Nephron (organoid): Measurements from ENCODE around the gene STRBP.

Experiments used
- H3K27ac Mint-ChIP-seq, 3 experiments: 2 replicates each; pipeline ENCODE4 v1.8.0; 2020; ENCODE audit warnings: mixed read lengths in 3 of 3, mild to moderate bottlenecking in 2 of 3, moderate library complexity in 1 of 3
- H3K27me3 Mint-ChIP-seq: 2 replicates; pipeline ENCODE4 v1.8.0; 2021; ENCODE audit warnings: low read depth, mild to moderate bottlenecking, moderate library complexity, mixed read lengths
- H3K36me3 Mint-ChIP-seq: 2 replicates; pipeline ENCODE4 v1.8.0; 2020; ENCODE audit warnings: low read depth, mixed read lengths
- H3K4me1 Mint-ChIP-seq: 2 replicates; pipeline ENCODE4 v1.8.0; 2020; ENCODE audit warnings: mixed read lengths
- H3K4me3 Mint-ChIP-seq, 3 experiments: 2 replicates each; pipeline ENCODE4 v1.8.0; 2020; ENCODE audit warnings: mild to moderate bottlenecking in 3 of 3, mixed read lengths in 3 of 3, moderate library complexity in 2 of 3
- H3K9me3 Mint-ChIP-seq: 2 replicates; pipeline ENCODE4 v1.8.0; 2020; ENCODE audit warnings: mixed read lengths
- CTCF ChIP-seq, 3 experiments: fragments of 200-600 bp; sonication (generic); IDR thresholded peaks; one replicate each; pipeline ENCODE4 v1.5.0; 2021; ENCODE audit warnings: antibody characterized with exemption in 3 of 3; ENCODE audit not compliant: unreplicated experiment in 3 of 3

The STRBP gene

GRCh38 chr9:123232332-123232731 is 36.1 kb downstream of the STRBP start:
- Mint-ChIP-seq H3K4me1 (peaks cover 5% of the 10 kb centered on the region), H3K36me3 (peaks cover 4% of the 10 kb centered on the region), H3K9me3 (no peaks in the 10 kb centered on the region), H3K27me3 (no peaks in the 10 kb centered on the region), H3K4me3 (no peak overlapping the region), H3K27ac (peak overlapping the region in 1 of 3 experiments; percentile 26)
- TF ChIP-seq CTCF (IDR thresholded peaks at IDR 0.05; ENCODE audit: unreplicated experiment in 3 of 3): no peak

- TF ChIP-seq CTCF (IDR thresholded peaks at IDR 0.05; ENCODE audit: unreplicated experiment in 3 of 3): no peak
- no peak overlapping the region for H3K4me3 Mint-ChIP-seq
- H3K9me3 Mint-ChIP-seq: no peaks in the 10 kb centered on the region
- peaks cover 5% of the 10 kb centered on the region for H3K4me1 Mint-ChIP-seq
- peaks cover 4% of the 10 kb centered on the region for H3K36me3 Mint-ChIP-seq
- peak overlapping the region in 1 of 3 experiments; percentile 11 for H3K27ac Mint-ChIP-seq
- no peaks in the 10 kb centered on the region for H3K27me3 Mint-ChIP-seq
These were observed 37.0 kb downstream of the STRBP start for GRCh38 chr9:123231421-123231820.

- Mint-ChIP-seq H3K9me3 (no peaks in the 10 kb centered on the region), H3K4me3 (no peak overlapping the region), H3K27ac (no peak overlapping the region), H3K36me3 (no peaks in the 10 kb centered on the region), H3K27me3 (no peaks in the 10 kb centered on the region), H3K4me1 (no peaks in the 10 kb centered on the region)
- TF ChIP-seq CTCF (IDR thresholded peaks at IDR 0.05; ENCODE audit: unreplicated experiment in 3 of 3): no peak
These were observed 39.4 kb downstream of the STRBP start for GRCh38 chr9:123228967-123229366.

- Mint-ChIP-seq H3K4me3 (no peak overlapping the region), H3K27me3 (no peaks in the 10 kb centered on the region), H3K9me3 (no peaks in the 10 kb centered on the region), H3K4me1 (no peaks in the 10 kb centered on the region), H3K36me3 (peaks cover 4% of the 10 kb centered on the region), H3K27ac (no peak overlapping the region)
- no peak for TF ChIP-seq CTCF (IDR thresholded peaks at IDR 0.05; ENCODE audit: unreplicated experiment in 3 of 3)
These were observed 42.4 kb downstream of the STRBP start for GRCh38 chr9:123225995-123226394.

- TF ChIP-seq CTCF (IDR thresholded peaks at IDR 0.05; ENCODE audit: unreplicated experiment in 3 of 3): peak in 2 of 3 experiments; percentile 9 to 43
- Mint-ChIP-seq H3K36me3 (peaks cover 4% of the 10 kb centered on the region), H3K9me3 (no peaks in the 10 kb centered on the region), H3K4me3 (no peak overlapping the region), H3K27ac (no peak overlapping the region), H3K4me1 (no peaks in the 10 kb centered on the region), H3K27me3 (no peaks in the 10 kb centered on the region)
These were observed 43.0 kb downstream of the STRBP start for GRCh38 chr9:123225374-123225813.

GRCh38 chr9:123220127-123220526 is 48.3 kb downstream of the STRBP start:
- Mint-ChIP-seq H3K9me3 (no peaks in the 10 kb centered on the region), H3K36me3 (peaks cover 4% of the 10 kb centered on the region), H3K27me3 (no peaks in the 10 kb centered on the region), H3K4me1 (peaks cover 16% of the 10 kb centered on the region), H3K27ac (no peak overlapping the region), H3K4me3 (no peak overlapping the region)
- no peak for TF ChIP-seq CTCF (IDR thresholded peaks at IDR 0.05; ENCODE audit: unreplicated experiment in 3 of 3)
